ENCODE results near the gene FALEC.
"Not testable (repeated sequence)": the region's sequence is repeated elsewhere in the genome, so short reads cannot be mapped to it uniquely, and the experiment has no call there.

Gene FALEC

DNA sequence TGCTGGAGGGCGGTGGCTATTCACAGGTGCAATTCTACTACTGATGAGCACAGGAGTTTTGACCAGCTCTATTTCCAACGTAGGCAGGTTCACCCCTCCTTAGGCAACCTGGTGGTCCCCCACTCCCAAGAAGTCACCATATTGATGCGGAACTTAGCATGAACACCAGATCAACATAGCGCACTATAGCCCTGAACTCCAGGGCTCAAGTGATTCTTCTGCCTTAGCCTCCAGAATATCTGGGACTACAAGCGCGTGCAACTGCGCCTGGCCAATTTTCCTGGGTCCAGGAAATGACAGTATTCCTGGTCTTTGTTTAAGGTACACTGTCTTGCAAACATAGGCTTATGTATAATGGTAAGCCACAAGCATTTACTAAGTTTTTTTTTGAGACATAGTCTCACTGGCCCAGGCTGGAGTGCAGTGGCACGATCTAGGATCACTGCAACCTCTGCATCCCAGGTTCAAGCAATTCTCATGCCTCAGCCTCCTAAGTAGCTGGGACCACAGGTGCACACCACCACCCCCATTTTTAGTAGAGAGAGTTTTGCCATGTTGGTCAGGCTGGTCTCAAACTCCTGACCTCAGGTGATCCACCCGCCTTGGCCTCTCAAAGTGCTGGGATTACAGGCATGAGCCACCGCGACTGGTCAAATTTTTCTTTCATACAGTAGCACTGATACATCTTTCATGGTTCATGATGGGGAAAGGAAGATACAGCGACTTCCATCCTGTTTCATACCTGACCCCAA, 51.2 kb downstream of the FALEC start:
- Mint-ChIP-seq H3K4me1 (peaks cover 90% of the 10 kb centered on the region), H3K27ac (peak overlapping the region; percentile 84), H3K4me3 (peak overlapping the region; percentile 74), H3K36me3 (peaks cover 18% of the 10 kb centered on the region), H3K27me3 (no peaks in the 10 kb centered on the region), H3K9me3 (no peaks in the 10 kb centered on the region)
- no peak for ATAC-seq

DNA sequence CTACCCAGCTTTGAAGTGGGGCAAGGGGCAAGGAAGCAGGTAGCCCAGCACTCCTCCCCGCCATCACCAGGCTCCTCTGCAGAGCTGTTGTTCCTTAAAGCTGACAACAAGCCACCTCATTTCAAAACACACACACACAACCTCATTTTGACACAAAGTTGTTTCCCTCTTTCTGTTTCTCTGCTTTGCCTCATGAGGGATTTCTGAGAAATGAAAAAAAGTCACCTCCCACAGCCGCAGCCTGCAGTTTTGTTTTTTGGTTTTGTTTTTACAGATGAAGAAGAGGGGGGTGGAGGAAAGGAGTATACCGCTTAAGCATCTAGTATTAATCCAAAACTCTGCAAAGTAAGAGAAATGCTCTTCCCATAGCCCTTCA, 51.8 kb downstream of the FALEC start:
- peak; percentile 57 for ATAC-seq
- no peaks in the 10 kb centered on the region for H3K9me3 Mint-ChIP-seq
- H3K36me3 Mint-ChIP-seq = peaks cover 19% of the 10 kb centered on the region
- no peaks in the 10 kb centered on the region for H3K27me3 Mint-ChIP-seq
- peak overlapping the region; percentile 74 for H3K4me3 Mint-ChIP-seq
- peaks cover 86% of the 10 kb centered on the region for H3K4me1 Mint-ChIP-seq
- peak overlapping the region; percentile 84 for H3K27ac Mint-ChIP-seq

DNA sequence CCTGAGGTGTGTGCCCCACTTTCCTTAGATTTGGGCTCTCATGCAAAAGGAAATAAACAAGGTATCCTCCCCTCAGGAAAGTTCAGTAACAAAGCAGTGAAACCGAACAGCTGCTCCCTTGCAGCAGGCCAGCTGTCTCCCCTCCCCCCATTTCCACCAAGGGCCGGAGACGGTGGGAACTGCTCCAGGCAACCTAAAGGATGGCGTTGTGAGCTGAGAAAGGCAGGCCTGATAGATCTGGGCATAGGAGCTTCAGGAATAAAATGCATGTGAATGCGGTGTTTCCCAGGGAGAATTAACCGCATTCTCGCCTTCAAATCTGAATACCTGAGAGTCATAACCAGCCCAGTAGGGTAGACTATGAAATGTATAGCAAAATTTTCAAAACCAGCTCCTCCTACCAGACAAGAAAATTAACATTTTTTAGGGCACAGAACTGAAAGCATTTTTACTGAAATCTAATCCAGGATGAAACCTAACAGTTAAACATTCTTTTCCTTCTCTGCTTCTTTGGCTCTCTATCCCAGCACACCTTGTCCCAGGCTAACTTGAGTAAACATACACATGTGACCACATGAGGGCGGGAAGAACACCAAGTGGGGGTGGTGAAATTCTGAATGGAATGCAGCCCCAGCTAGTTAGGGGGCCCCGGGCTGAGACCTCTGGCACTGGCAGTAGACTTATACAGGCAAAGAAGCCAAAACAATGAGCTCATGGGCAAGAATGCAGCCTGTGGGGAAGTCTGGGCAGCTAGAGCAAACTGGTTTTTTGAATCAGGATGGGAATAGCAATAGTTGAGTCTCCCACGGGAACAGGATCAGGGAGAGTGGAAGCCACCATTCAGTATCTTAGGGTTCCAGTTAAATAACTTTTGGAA, 52.4 kb downstream of the FALEC start:
- Mint-ChIP-seq H3K9me3 (no peaks in the 10 kb centered on the region), H3K27ac (peak overlapping the region; percentile 84), H3K4me3 (peak overlapping the region; percentile 74), H3K4me1 (peaks cover 79% of the 10 kb centered on the region), H3K27me3 (no peaks in the 10 kb centered on the region), H3K36me3 (peaks cover 23% of the 10 kb centered on the region)
- ATAC-seq = peak; percentile 21

DNA sequence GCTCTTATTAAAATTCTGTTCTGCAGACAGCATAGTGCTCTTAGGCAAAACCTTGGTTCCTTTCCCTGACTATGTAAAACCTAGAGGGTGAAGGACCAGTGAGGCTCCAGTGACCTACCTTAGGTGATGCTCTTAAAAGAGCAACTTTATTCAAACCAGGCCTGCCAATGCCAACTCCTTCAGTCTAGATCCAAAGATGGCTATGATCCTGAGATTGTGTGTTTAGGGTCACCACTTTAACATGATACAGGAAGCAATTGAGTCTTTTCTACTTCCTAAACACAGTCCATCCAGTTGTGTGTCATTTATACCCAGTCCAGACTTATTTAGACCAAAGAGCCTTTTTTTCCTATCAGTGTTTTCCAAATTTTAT, 53.0 kb downstream of the FALEC start:
- Mint-ChIP-seq H3K9me3 (no peaks in the 10 kb centered on the region), H3K27me3 (no peaks in the 10 kb centered on the region), H3K4me3 (peak overlapping the region; percentile 74), H3K4me1 (peaks cover 73% of the 10 kb centered on the region), H3K27ac (peak overlapping the region; percentile 84), H3K36me3 (peaks cover 28% of the 10 kb centered on the region)
- no peak for ATAC-seq

DNA sequence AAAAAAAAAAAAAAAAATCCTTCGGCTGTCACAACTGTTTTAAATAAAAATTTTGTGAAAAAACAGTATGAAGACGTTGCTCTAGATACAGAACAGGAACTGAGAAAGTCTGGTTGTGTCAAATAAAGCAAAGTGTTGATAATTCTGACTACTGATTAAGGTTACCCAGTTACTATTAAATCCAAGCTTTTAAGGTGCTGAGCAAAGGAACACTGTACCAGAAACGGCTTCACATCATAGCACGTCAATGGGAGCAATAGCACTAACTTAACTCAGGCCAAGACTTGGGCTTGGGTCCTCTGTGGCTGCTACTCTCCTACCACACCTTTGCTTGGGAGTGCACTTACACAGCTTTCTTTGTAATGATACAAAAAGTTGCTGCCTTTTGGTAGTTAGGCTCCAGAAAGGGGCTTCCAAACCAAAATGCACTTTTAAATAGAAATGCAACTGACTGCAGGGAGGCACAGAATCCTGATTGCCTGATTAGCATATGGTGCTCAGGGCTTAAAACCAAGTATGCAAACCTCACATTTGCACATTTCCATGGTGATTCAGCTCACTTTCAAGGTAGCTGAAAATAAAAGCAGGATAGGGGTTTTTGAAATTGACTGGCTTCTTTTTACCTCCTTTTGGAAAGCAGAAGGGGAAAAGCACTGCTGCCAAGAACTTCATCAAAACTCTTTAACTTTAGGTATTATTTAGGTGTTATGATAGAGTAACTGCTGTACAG, 57.5 kb downstream of the FALEC start:
- peak; percentile 67 for ATAC-seq
- H3K4me3 Mint-ChIP-seq = peak overlapping the region; percentile 66
- no peaks in the 10 kb centered on the region for H3K27me3 Mint-ChIP-seq
- H3K36me3 Mint-ChIP-seq = peaks cover 72% of the 10 kb centered on the region
- peak overlapping the region; percentile 95 for H3K27ac Mint-ChIP-seq
- H3K4me1 Mint-ChIP-seq = peaks cover 52% of the 10 kb centered on the region
- no peaks in the 10 kb centered on the region for H3K9me3 Mint-ChIP-seq

DNA sequence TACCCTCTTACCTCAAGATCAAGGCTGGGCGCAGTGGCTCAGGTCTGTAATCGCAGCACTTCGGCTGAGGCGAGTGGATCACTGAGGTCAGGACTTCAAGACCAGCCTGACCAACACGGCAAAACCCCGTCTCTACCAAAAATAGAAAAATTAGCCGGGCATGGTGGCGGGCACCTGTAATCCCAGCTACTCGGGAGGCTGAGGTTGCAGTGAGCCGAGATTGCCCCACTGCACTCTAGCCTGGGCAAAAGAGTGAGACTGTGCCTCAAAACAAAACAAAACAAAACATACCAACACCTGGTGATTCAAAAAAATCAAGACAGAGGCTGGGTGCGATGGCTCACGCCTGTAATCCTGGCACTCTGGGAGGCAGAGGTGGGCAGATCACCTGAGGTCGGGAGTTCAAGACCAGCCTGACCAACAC, 58.1 kb downstream of the FALEC start:
- peaks cover 78% of the 10 kb centered on the region for H3K36me3 Mint-ChIP-seq

DNA sequence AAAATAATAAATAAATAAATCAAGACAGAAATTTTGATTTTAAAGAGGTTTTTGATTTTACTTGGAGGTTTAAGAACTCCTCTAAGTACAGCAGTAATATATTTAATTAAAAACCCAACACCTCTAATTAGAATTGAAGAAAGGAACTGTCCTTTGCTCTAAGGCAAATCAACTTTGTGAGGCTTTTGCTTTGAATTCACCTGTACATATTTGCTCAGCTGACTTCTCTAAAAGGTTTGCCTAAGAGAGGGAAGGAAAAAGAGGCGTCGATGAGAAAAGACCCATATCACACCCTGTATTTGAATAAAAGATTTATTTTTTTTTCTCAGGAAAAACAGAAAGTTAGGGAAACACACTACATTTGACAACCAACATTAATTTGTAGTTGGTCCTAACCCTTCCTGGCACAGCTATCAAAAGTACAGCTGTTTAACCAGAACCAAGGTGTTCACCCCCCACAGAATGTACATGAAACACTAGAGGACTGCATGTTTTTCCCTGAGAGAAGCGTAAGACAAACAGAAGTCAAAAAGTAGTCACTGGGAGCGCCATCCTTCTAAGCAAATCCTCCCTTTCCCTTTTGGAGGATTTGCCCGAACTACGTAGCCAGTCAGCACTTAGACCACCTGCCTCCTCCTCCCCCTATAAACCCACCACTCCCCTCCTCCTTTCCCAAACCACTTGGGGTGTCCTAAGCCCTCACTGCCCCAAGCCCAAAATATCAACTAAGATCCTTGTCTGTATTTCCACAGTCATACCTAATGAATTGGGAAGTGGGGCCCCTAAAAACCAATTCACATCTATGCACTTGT, 58.9 kb downstream of the FALEC start:
- ATAC-seq = no peak
- Mint-ChIP-seq H3K4me3 (peak overlapping the region; percentile 99), H3K27ac (peak overlapping the region; percentile 95), H3K4me1 (peaks cover 38% of the 10 kb centered on the region), H3K36me3 (peaks cover 86% of the 10 kb centered on the region), H3K27me3 (no peaks in the 10 kb centered on the region), H3K9me3 (no peaks in the 10 kb centered on the region)

More for the DNA sequence above, 58.1 kb downstream of the FALEC start:
- H3K27me3 Mint-ChIP-seq, ATAC-seq, H3K9me3 Mint-ChIP-seq: not testable (repeated sequence)
- peak overlapping the region; percentile 66 for H3K4me3 Mint-ChIP-seq
- H3K27ac Mint-ChIP-seq = peak overlapping the region; percentile 95
- peaks cover 46% of the 10 kb centered on the region for H3K4me1 Mint-ChIP-seq

DNA sequence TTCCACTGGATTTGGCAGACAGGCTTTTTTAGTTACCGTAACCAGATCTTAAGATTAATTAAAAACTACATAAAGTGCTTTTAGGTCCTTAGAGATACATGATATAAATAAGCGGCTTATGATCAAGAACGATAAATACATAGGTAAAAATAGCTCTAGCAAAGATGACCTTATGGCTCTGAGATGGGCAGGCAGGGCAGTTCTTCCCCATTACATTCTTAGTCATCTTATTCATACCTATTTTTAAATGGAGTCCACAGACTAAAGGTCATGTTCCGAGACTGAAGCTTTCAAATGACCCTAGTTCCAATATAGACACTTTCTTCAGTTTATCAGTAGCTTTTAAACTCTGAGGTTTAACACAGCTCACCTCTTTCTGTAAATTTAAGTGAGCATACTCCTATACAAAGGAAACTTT, 59.5 kb downstream of the FALEC start:
- no peak for ATAC-seq
- Mint-ChIP-seq H3K4me3 (peak overlapping the region; percentile 99), H3K4me1 (peaks cover 36% of the 10 kb centered on the region), H3K36me3 (peaks cover 81% of the 10 kb centered on the region), H3K27me3 (no peaks in the 10 kb centered on the region), H3K27ac (peak overlapping the region; percentile 95), H3K9me3 (no peaks in the 10 kb centered on the region)

DNA sequence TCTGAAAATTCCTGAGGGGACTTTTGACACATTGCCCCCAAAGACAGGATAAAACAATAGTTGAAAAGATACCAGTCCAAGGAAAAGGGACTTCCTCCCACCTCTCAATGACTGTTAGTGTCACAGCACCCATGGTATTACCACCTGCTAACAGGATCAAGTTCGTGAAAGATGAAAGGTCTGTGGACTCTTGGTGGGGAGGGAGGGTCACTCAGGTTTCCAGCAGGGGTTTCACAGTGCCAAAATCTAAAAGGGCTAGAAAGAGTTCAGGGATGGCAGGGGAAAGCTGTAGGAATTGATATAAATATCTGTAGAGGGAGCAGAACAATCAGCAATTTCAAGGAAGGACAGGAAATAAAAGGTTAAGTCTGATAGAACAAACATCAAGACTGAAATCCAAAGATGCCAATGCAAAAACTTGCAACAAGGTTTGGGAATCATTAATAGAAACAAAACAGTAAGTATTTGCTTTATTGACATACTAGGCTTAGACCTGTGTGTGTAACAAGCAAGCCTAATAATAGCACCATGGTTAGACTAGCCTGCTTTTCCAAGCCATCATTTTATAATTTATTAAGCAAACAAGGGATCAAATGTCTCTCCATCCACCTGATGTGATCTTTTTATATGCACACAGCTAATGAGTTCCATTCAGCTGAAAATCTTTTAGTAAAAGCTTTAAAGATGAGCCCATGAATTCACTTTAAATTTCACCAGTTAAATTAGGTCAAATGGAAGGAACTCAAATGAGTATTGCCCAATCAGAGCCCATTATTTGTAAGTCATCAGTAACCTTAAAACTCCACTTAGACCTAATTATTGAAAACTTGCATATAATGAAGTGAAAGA, 60.2 kb downstream of the FALEC start:
- H3K27ac Mint-ChIP-seq = peak overlapping the region; percentile 95
- peaks cover 36% of the 10 kb centered on the region for H3K4me1 Mint-ChIP-seq
- no peaks in the 10 kb centered on the region for H3K9me3 Mint-ChIP-seq
- peak overlapping the region; percentile 99 for H3K4me3 Mint-ChIP-seq
- peaks cover 74% of the 10 kb centered on the region for H3K36me3 Mint-ChIP-seq
- no peaks in the 10 kb centered on the region for H3K27me3 Mint-ChIP-seq
- ATAC-seq = no peak

DNA sequence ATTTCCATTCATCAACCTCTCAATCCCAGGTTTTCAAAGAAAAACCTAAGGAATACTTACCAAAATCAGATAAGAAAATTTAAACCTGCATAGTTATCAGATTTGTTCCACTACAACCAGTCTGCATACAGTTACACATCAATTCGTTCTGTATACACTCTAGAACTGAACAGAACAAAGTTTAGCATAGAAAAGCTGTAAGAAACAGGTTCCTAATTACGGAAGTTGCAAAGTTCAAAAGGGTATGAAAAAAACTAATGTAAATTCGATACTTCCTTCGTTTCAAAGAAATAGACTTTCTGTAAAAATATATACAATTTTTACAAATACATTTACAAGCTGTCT, 60.8 kb downstream of the FALEC start:
- H3K27ac Mint-ChIP-seq = peak overlapping the region; percentile 95
- no peaks in the 10 kb centered on the region for H3K27me3 Mint-ChIP-seq
- peaks cover 34% of the 10 kb centered on the region for H3K4me1 Mint-ChIP-seq
- no peaks in the 10 kb centered on the region for H3K9me3 Mint-ChIP-seq
- ATAC-seq = no peak
- peak overlapping the region; percentile 99 for H3K4me3 Mint-ChIP-seq
- H3K36me3 Mint-ChIP-seq = peaks cover 68% of the 10 kb centered on the region

DNA sequence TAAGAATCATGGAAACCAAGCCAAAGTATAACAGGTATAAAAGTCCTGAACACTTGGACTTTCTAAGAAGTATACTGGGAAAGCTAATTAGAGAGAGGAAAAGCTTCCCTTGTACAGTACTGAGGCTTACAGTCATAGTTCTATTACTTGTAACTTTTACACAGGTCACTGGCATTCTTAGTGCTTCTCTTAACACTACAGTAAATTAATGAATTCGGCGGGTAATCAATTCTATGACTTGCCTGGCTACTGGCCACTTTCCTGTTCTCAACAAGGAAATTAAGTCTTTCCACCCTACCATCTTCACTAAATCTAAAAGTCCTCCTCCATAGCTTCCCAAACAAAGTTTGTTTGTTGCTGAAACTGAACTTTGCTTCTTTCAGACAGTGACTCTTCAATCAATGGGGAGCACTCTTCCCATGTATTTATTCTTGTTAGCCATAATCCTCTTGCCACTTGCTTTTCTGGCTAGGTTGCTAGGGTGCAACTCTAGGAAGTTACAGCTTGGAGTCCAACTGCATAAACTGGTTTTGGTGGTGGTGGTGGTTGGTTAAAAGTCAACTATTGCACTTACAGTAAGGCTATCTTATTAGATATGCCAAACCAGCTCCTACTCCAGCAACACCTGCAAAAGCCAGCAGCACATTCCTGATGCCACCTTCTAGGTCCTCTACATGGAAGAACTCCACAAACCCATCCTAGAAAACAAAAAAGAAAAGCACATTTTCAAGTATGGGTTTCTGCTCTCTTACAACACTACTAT, 61.4 kb downstream of the FALEC start:
- no peaks in the 10 kb centered on the region for H3K27me3 Mint-ChIP-seq
- no peak for ATAC-seq
- peak overlapping the region; percentile 95 for H3K27ac Mint-ChIP-seq
- peaks cover 68% of the 10 kb centered on the region for H3K36me3 Mint-ChIP-seq
- peaks cover 34% of the 10 kb centered on the region for H3K4me1 Mint-ChIP-seq
- peak overlapping the region; percentile 99 for H3K4me3 Mint-ChIP-seq
- no peaks in the 10 kb centered on the region for H3K9me3 Mint-ChIP-seq

DNA sequence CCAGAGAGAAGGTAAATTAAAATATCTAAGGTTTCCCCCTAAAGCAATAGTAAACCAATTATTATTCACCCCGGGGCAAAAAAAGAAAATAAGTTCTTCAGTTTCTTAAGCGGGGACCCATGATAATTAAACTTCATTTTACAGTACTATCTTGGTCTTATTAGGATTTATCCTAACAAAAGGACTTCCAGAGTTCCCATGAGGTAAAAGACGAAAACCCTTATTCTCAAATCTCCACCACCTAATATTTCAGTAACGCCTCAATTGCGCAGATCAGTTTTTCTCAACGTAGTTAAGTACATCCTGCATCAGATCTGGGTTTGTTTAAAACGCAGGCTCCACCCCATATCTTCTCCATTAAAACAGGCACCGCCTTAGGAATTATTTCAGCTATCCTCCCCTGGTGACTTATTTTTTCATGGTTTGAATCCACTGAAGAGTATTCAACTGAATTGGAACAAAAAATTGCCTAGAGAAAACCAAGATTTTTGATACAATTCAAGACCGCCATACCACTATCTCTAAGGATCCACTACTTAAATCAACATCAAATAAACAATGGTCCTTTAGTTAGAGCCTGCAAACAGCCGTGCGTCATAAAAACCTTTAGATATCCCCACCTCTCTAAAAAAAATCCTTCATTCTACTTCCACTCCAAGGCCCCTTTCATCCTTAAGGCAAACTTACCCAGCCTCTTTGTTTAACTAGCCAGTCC, 62.2 kb downstream of the FALEC start:
- no peak for ATAC-seq
- Mint-ChIP-seq H3K27ac (peak overlapping the region; percentile 95), H3K4me1 (peaks cover 40% of the 10 kb centered on the region), H3K9me3 (no peaks in the 10 kb centered on the region), H3K36me3 (peaks cover 64% of the 10 kb centered on the region), H3K27me3 (no peaks in the 10 kb centered on the region), H3K4me3 (peak overlapping the region; percentile 99)

Data from stimulated activated memory B cell treated with anti-CD40 and anti-IgM and Interleukin-4, amounts not matched to agents 10 μg/mL and 1 μg/mL and 100 μg/mL, for 72 hours (primary cell).